ENCODE results near the gene ASGR1. TPM values are rescaled to one million over a fixed set of nuclear protein-coding genes. Genes with fewer than 3 reads are reported as not detected.

Gene ASGR1
- total RNA-seq, result 0.91 and 1.8 TPM in 2 replicates

GRCh38 chr17:7179317-7180254, at the start of gene ASGR1:
Gene ASGR1 (minus strand): TSS chr17:7179370. CDS start chr17:7178563, 807 bp downstream.
- intact Hi-C loops (cut with micrococcal nuclease), result no loop called here

- intact Hi-C loops (cut with micrococcal nuclease), result no loop called here
These were observed 49.8 kb upstream of the ASGR1 start for GRCh38 chr17:7228920-7229319.

GRCh38 chr17:7226721-7227710, 47.8 kb upstream of the ASGR1 start:
- intact Hi-C loops (cut with micrococcal nuclease), result no loop called here

GRCh38 chr17:7225711-7226331, 46.7 kb upstream of the ASGR1 start:
- intact Hi-C loops (cut with micrococcal nuclease), result no loop called here

- intact Hi-C loops (cut with micrococcal nuclease), result no loop called here
These were observed 45.5 kb upstream of the ASGR1 start for GRCh38 chr17:7224661-7225111.

GRCh38 chr17:7224110-7224509, 44.9 kb upstream of the ASGR1 start:
- intact Hi-C loops (cut with micrococcal nuclease), result no loop called here

- intact Hi-C loops (cut with micrococcal nuclease), result no loop called here
These were observed 44.2 kb upstream of the ASGR1 start for GRCh38 chr17:7223375-7223774.

- intact Hi-C loops (cut with micrococcal nuclease), result no loop called here
These were observed 43.8 kb upstream of the ASGR1 start for GRCh38 chr17:7222972-7223292.

GRCh38 chr17:7222093-7222971, 43.2 kb upstream of the ASGR1 start:
- intact Hi-C loops (cut with micrococcal nuclease), result no loop called here

GRCh38 chr17:7221278-7222092, 42.3 kb upstream of the ASGR1 start:
- intact Hi-C loops (cut with micrococcal nuclease), result loop anchor here (1.0 kb wide), 1 partner anchor 75 kb away; no protein-coding TSS in a partner anchor

- intact Hi-C loops (cut with micrococcal nuclease), result loop anchor here (1.0 kb wide), 1 partner anchor 76 kb away; no protein-coding TSS in a partner anchor
These were observed 41.6 kb upstream of the ASGR1 start for GRCh38 chr17:7220593-7221277.

- intact Hi-C loops (cut with micrococcal nuclease), result no loop called here
These were observed 40.8 kb upstream of the ASGR1 start, which contains the start of the genes ACADVL and DLG4 for GRCh38 chr17:7219812-7220592. Gene ACADVL (plus strand): TSS chr17:7219938. CDS start chr17:7219985, 47 bp downstream. Gene DLG4 (minus strand): TSS chr17:7219836.

- intact Hi-C loops (cut with micrococcal nuclease), result no loop called here
These were observed 40.1 kb upstream of the ASGR1 start for GRCh38 chr17:7219229-7219811.

- intact Hi-C loops (cut with micrococcal nuclease), result no loop called here
These were observed 39.6 kb upstream of the ASGR1 start for GRCh38 chr17:7218758-7219157.

GRCh38 chr17:7218166-7218565, 39.0 kb upstream of the ASGR1 start:
- intact Hi-C loops (cut with micrococcal nuclease), result no loop called here

- intact Hi-C loops (cut with micrococcal nuclease), result no loop called here
These were observed 38.2 kb upstream of the ASGR1 start for GRCh38 chr17:7217113-7217987.
